ENCODE measurements around the gene WARS2. TPM values are rescaled to one million over a fixed set of nuclear protein-coding genes. Genes with fewer than 3 reads are reported as not detected.

Gene WARS2
- total and polyA plus RNA-seq, 2 of the 8 experiments (the other 6 are each of a cell fraction or from before 2014, with no cell fraction given), result 4.3 to 12.9 TPM

DNA sequence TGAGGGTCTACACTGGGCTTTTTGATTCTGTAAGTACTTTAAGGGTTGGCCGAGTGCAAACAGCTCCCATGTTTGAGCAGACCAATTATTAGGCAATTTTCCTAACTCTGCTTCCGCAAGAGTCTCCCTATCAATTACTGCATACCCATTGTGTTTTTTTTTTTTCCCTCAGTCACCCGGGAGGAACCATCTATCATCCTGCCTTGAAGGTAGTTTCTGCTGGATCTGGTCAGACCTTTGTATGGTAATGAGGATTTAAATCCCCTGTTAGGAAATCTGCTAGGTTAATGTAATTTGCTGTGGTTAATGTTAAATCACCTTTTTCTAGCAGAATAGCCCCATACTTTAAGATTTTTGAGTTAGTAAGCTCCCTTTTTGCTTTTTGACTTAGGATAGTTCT is 40.8 kb upstream of the WARS2 start:
- Histone ChIP-seq H3K27me3 (replicated peaks in 1 of 4; ENCODE audit: control insufficient read depth in 3 of 4, extremely low read depth in 1 of 4, insufficient read depth in 3 of 4, low read length in 3 of 4) (no peaks in the 10 kb centered on the region), H2BK120ac (replicated peaks; ENCODE audit: low read depth, low read length) (no peak overlapping the region), H3K23me2 (ENCODE audit: low read depth, low read length) (no peaks in the 10 kb centered on the region), H2AFZ (ENCODE audit: low read length) (no peak overlapping the region), H3K56ac (replicated peaks; ENCODE audit: insufficient read length, low read depth, low read length) (no peak overlapping the region), H3K23ac (ENCODE audit: insufficient read length) (no peak overlapping the region), H3K9me3 (ENCODE audit: insufficient read depth in 2 of 2, low read depth in 1 of 2, low read length in 1 of 2) (peaks cover 0 to 8% of the 10 kb centered on the region in 2 experiments; a peak in 1 of 4 replicates), H3K4ac (replicated peaks; ENCODE audit: insufficient read length, low read depth, low read length) (no peak overlapping the region), H3K14ac (ENCODE audit: insufficient read length) (no peak overlapping the region), H3K4me2 (ENCODE audit: insufficient read depth in 1 of 2, low read depth in 2 of 2, low read length in 2 of 2) (no peak overlapping the region), H2BK5ac (ENCODE audit: low read depth, low read length) (no peak overlapping the region), H3K18ac (ENCODE audit: extremely low read depth, low read length) (no peak overlapping the region), H3K4me3 (ENCODE audit: extremely low read depth in 1 of 4, insufficient read depth in 2 of 4, low read depth in 3 of 4, low read length in 4 of 4) (no peak overlapping the region), H3K79me1 (ENCODE audit: low read depth, low read length) (no peaks in the 10 kb centered on the region), H2BK15ac (ENCODE audit: low read length) (no peak overlapping the region), H2AK5ac (ENCODE audit: low read depth, low read length) (no peak overlapping the region), H3K36me3 (ENCODE audit: control insufficient read depth in 2 of 4, insufficient read depth in 4 of 4, low read length in 3 of 4) (peaks cover 0 to 9% (median 0%) of the 10 kb centered on the region in 4 experiments; a peak in 1 of 8 replicates), H3K79me2 (ENCODE audit: control insufficient read depth in 1 of 2, insufficient read depth in 2 of 2, low read length in 2 of 2) (no peaks in the 10 kb centered on the region), H2BK20ac (ENCODE audit: low read length) (no peak overlapping the region), H4K5ac (ENCODE audit: insufficient read length, low read depth, low read length) (no peak overlapping the region), H3K4me1 (replicated peaks in 1 of 4; ENCODE audit: control insufficient read depth in 3 of 4, insufficient read depth in 4 of 4, low read length in 3 of 4) (no peaks in the 10 kb centered on the region), H2BK12ac (ENCODE audit: low read depth, low read length) (no peak overlapping the region), H3K27ac (ENCODE audit: low read depth, low read length) (no peak overlapping the region), H4K91ac (replicated peaks; ENCODE audit: insufficient read length, low read length) (no peak overlapping the region), H4K20me1 (replicated peaks in 1 of 2; ENCODE audit: control insufficient read depth in 1 of 2, insufficient read depth in 2 of 2, low read length in 2 of 2) (no peaks in the 10 kb centered on the region), H3K9ac (replicated peaks in 1 of 4; ENCODE audit: extremely low read depth in 1 of 4, low read depth in 3 of 4, low read length in 3 of 4) (no peak overlapping the region), H4K8ac (ENCODE audit: extremely low read depth, insufficient read depth, low read length) (no peak overlapping the region)
- ChIA-PET POLR2A (ENCODE audit: partially characterized antibody) (no interaction called here), CTCF (ENCODE audit: partially characterized antibody) (no interaction called here)
- WGBS, 2 experiments (ENCODE audit: extremely low coverage in 1 of 2, insufficient coverage in 1 of 2, insufficient read length in 1 of 2, insufficient replicate concordance in 2 of 2, low coverage in 1 of 2, low lambda C conversion rate in 2 of 2, missing lambda C conversion rate in 1 of 2), result 86% methylated on average over 3 of the region's 3 CpGs; no CpG with 5 or more reads in 1 of the 2 experiments
- DNase-seq (ENCODE audit: low read depth in 1 of 2, low spot score in 2 of 2) (no peak), FAIRE-seq (no peak)
- TF ChIP-seq CBX8 (IDR thresholded peaks at IDR 0.05; ENCODE audit: borderline replicate concordance, low read depth, low read length) (no peak), SIRT6 (IDR thresholded peaks at IDR 0.05; ENCODE audit: low read length) (no peak), EGR1 (IDR thresholded peaks at IDR 0.05; ENCODE audit: borderline replicate concordance, low read depth, low read length) (no peak), RFX5 (IDR thresholded peaks at IDR 0.05; ENCODE audit: borderline replicate concordance, low read depth, low read length) (no peak), YY1 (IDR thresholded peaks at IDR 0.05; ENCODE audit: low read depth, low read length) (no peak), NRF1 (IDR thresholded peaks at IDR 0.05; ENCODE audit: low read depth, low read length) (no peak), TEAD4 (IDR thresholded peaks at IDR 0.05; ENCODE audit: low read depth, low read length) (no peak), POU5F1 (IDR thresholded peaks at IDR 0.05; ENCODE audit: low read depth, low read length) (no peak), USF2 (IDR thresholded peaks at IDR 0.05; ENCODE audit: low read length) (no peak)

All from H1 (cell line).